Pancreas (tissue), 10 donors: ENCODE results near the gene DRG2. TPM values are rescaled to one million over a fixed set of nuclear protein-coding genes. Genes with fewer than 3 reads are reported as not detected.

Experiments used
- ATAC-seq, 4 donors: fragments of 200-7000 bp; cut with Tn5 transposase; one replicate each; pipeline versions ENCODE4 v1.8.0 to v1.9.1; 2020; ENCODE audit warnings: mild to moderate bottlenecking in 4 of 4, moderate library complexity in 4 of 4
- DNase-seq, 6 donors: peaks; one replicate each; pipeline ENCODE4 v3.0.0-alpha.2; 2020
- FAIRE-seq: peaks from 2 replicates; lab custom pipeline; 2012; peaks lifted over from hg19 to GRCh38; lab: Jason Lieb, UNC
- H3K27ac ChIP-seq, 4 donors: fragments of 200-600 bp; sonication (generic); 1 replicate in 3 of 4; 2 replicates in 1 of 4; pipeline versions ENCODE4 v1.5.0 to v1.8.0; 2020
- H3K27me3 ChIP-seq, 4 donors: fragments of 200-600 bp; one replicate each; pipeline ENCODE4 v1.8.0; 2021
- H3K36me3 ChIP-seq, 3 donors: fragments of 200-600 bp; sonication (generic) in 1 of 3; one replicate each; pipeline versions ENCODE4 v1.5.0 to v1.8.0; 2020 to 2021
- H3K4me1 ChIP-seq, 3 donors: fragments of 200-600 bp; one replicate each; pipeline ENCODE4 v1.8.0; 2021
- H3K4me3 ChIP-seq, 4 donors: fragments of 200-600 bp; sonication (generic) in 2 of 4; one replicate each; pipeline versions ENCODE4 v1.5.0 to v1.8.0; 2020 to 2021
- H3K9me3 ChIP-seq, 4 donors: fragments of 200-600 bp; one replicate each; pipeline ENCODE4 v1.8.0; 2021
- WGBS, 2 donors: extraction: QIAGEN DNeasy Blood & Tissue Kit; methylation state at CpG; one replicate each; pipeline ENCODE4 v1.1.7; 2013; 5-methylcytosine and 5-hydroxymethylcytosine counted together
- intact Hi-C, 3 donors: fragments of 100-400 bp; cut with DNase I; formaldehyde crosslinking; loops; one replicate each; pipeline versions ENCODE4 v1.11.1 to v1.14.2; 2022
- polyA plus RNA-seq, 2 donors: library from polyadenylated mRNA; stranded (reverse); fragments of 200-250 nt; gene quantifications; one replicate each; pipeline ENCODE4 v1.2.3, GENCODE V29; 2013
- total RNA-seq, 6 donors: library from RNA; stranded (reverse); fragmentation: NEBNext Ultra II Directional in 4 of 6; extraction: Animal tissue kit (Norgen Biotek cat#: 25700) in 4 of 6; gene quantifications; one replicate each; pipeline versions ENCODE4 v1.2.1 to v1.2.4, GENCODE V29; 2021 to 2023
- TF ChIP-seq, protein P1 (sequence below), 4 donors: fragments of 200-600 bp; sonication (generic) in 3 of 4; IDR thresholded peaks; one replicate each; pipeline versions ENCODE4 v1.5.0 to v1.8.0; 2021; ENCODE audit warnings: antibody characterized with exemption in 4 of 4
- donor health status: healthy with polysubstance abuse.
- donor health status: DM: no; HTN: no; CAD: no; lungs with moderate emphysema.
- donor health status: DM: no; HTN: no; CAD: no.
- donor health status: control.
- donor health status: control.
- donor health status: Bipolar disorder and iron deficiency.
- donor health status: DM: yes; HTN: yes; CAD: no.
- donor health status: DM: no; HTN: no; CAD: no.
- donor health status: DM: no; HTN: no; CAD: no.
- donor health status: DM: yes; HTN: yes; CAD: no.

The DRG2 gene
- total and polyA plus RNA-seq, 8 donors, result 13.4 to 46.9 (median 17.9) TPM

DNA sequence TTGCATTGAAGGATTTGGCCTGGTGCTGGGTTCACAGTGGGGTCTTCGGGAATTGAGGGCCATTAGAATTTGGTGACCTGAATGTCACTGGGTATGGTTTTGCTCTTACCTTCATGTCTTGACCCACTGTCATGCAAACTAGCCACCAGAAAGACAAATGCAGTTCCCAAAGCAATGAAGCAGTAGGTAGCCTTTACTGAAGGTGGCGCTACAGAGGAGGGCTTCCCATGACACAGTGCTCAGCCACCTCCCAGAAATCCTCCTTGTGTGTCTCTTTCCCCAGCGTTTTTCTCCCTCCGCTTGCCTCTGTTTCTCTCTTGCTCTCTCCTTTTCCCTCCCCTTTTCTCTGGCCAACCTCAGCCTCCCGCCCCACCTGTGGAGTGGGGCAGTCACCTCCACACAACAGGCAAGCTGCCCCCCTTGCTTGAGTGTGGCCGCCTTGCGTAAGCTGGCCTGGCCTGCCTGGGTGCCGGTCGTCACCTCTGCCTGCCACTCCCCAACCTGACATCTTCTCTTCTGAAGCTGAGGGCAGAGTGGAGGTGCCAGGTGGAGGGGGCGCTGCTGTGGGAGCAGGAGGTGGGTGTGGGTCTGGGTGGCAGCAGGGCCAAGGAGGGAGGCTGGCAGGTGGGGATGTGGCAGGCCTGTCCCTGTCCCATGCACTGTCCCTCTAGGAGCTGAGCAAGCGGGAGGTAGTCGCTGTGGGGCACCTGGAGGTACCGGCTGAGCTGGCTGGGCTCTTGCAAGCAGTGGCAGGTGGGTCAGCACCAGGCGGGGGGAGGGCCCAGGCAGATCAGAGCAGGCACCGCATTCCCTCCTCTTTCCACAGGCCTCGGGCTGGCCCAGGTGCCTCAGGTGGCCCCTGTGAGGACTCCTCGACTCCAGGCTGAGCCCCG is 55.5 kb downstream of the DRG2 start:
- TF ChIP-seq, protein P1, sequence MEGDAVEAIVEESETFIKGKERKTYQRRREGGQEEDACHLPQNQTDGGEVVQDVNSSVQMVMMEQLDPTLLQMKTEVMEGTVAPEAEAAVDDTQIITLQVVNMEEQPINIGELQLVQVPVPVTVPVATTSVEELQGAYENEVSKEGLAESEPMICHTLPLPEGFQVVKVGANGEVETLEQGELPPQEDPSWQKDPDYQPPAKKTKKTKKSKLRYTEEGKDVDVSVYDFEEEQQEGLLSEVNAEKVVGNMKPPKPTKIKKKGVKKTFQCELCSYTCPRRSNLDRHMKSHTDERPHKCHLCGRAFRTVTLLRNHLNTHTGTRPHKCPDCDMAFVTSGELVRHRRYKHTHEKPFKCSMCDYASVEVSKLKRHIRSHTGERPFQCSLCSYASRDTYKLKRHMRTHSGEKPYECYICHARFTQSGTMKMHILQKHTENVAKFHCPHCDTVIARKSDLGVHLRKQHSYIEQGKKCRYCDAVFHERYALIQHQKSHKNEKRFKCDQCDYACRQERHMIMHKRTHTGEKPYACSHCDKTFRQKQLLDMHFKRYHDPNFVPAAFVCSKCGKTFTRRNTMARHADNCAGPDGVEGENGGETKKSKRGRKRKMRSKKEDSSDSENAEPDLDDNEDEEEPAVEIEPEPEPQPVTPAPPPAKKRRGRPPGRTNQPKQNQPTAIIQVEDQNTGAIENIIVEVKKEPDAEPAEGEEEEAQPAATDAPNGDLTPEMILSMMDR (IDR thresholded peaks at IDR 0.05), result no peak
- intact Hi-C loops, result no loop called here
- no peak overlapping the region for H3K4me3 ChIP-seq
- H3K9me3 ChIP-seq, result no peaks in the 10 kb centered on the region
- ATAC-seq (no peak), DNase-seq (no peak), FAIRE-seq (no peak)
- H3K27me3 ChIP-seq, result no peaks in the 10 kb centered on the region
- WGBS, 2 donors, result 58 to 69% methylated on average over 18 of the region's 18 CpGs
- no peaks in the 10 kb centered on the region for H3K4me1 ChIP-seq
- H3K27ac ChIP-seq, result no peak overlapping the region
- H3K36me3 ChIP-seq, result no peaks in the 10 kb centered on the region

DNA sequence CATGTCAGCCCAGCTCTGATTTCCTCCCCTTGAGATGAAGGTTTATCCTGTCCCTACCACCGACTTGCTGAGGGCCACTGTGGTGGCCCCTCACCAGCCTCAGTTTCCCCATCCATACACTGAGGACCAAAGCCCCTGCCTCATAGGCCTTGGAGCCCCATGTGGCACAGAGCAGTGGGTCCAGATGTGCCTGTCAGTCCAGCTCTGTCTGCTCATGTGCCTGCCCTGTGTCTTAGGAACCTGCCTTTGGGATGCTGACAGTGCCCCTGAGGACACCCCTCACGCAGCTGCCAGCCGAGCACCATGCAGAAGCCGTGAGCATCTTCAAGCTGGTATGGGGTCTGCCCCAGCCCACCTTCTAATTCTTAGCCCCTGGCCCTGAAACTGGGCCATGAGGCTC is 56.5 kb downstream of the DRG2 start:
- Histone ChIP-seq H3K27me3 (no peaks in the 10 kb centered on the region), H3K36me3 (no peaks in the 10 kb centered on the region), H3K27ac (no peak overlapping the region), H3K4me1 (no peaks in the 10 kb centered on the region), H3K4me3 (no peak overlapping the region), H3K9me3 (no peaks in the 10 kb centered on the region)
- FAIRE-seq, result no peak
- intact Hi-C loops, result no loop called here
- TF ChIP-seq, protein P1 (IDR thresholded peaks at IDR 0.05), result no peak
- DNase-seq, result no peak
- ATAC-seq, result no peak
- 75 to 78% methylated on average over 4 of the region's 4 CpGs for WGBS, 2 donors

DNA sequence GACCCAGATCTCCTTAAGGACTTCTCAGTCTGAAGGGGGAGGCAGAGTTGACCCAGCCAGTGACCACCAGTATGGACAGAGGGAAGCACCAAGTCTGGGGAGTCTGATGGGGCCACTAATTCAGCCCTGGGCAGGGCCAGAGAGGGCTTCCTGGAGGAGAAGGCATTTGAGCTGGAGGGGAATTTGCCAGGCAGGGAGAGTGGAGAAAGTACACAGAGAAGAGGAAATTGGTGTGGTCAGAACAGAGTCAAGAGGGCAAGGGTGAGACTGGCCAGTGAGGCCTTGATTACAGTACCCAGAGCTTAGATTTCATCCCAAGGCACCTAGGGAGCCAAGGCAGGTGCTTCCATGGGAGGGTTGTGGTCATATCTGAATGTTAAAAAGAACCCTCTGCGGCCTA is 57.1 kb downstream of the DRG2 start:
- TF ChIP-seq, protein P1 (IDR thresholded peaks at IDR 0.05), result no peak
- no peaks in the 10 kb centered on the region for H3K9me3 ChIP-seq
- ATAC-seq (no peak), FAIRE-seq (no peak), DNase-seq (no peak)
- 90 to 98% methylated on average over 1 of the region's 1 CpG for WGBS, 2 donors
- intact Hi-C loops, result no loop called here
- H3K4me1 ChIP-seq, result no peaks in the 10 kb centered on the region
- H3K36me3 ChIP-seq, result no peaks in the 10 kb centered on the region
- H3K27ac ChIP-seq, result no peak overlapping the region
- no peaks in the 10 kb centered on the region for H3K27me3 ChIP-seq
- no peak overlapping the region for H3K4me3 ChIP-seq

DNA sequence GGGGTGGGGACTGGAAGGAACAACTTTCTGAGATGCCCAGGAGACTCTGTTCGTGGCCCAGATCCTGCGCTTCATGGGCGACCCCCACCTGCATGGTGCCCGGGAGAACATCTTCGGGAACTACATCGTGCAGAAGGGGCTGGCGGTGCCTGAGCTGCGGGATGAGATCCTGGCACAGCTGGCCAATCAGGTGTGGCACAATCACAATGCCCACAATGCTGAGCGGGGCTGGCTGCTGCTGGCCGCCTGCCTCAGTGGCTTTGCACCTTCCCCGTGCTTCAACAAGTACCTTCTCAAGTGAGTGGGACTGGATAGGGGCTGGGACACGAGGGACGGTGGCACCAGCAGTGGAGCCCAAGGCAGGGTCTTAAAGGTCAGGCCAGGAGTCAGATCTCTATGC is 58.1 kb downstream of the DRG2 start:
- TF ChIP-seq, protein P1 (IDR thresholded peaks at IDR 0.05), result no peak
- no peak for DNase-seq
- H3K27me3 ChIP-seq, result no peaks in the 10 kb centered on the region
- no peak for FAIRE-seq
- intact Hi-C loops, result no loop called here
- no peaks in the 10 kb centered on the region for H3K36me3 ChIP-seq
- H3K27ac ChIP-seq, result no peak overlapping the region
- ATAC-seq, result no peak
- H3K9me3 ChIP-seq, result no peaks in the 10 kb centered on the region
- no peak overlapping the region for H3K4me3 ChIP-seq
- no peaks in the 10 kb centered on the region for H3K4me1 ChIP-seq
- 74 to 75% methylated on average over 13 of the region's 13 CpGs for WGBS, 2 donors

DNA sequence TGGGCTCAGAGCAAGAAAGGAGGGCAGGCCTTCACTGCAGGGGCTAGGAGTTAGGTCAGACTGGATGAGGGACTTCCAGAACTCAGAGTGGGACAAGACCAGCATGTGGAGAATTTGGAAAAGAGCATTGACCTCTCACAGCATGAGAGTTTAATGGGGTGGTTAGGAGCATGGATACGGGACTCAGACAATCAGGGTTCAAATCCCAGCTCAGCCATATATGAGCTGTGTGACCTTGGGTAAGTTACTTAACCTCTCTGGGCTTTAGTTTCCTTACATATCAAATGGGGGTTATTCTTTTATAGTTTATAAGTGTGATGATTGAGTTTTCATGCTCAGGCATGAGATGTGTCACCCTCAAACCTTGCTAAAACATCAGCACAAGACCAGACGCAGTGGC is 58.5 kb downstream of the DRG2 start:
- DNase-seq, result no peak

More for the DNA sequence above, 58.5 kb downstream of the DRG2 start:
- ATAC-seq (no peak), FAIRE-seq (no peak)
- TF ChIP-seq, protein P1 (IDR thresholded peaks at IDR 0.05), result no peak
- no peak overlapping the region for H3K4me3 ChIP-seq
- no peaks in the 10 kb centered on the region for H3K27me3 ChIP-seq
- no peaks in the 10 kb centered on the region for H3K9me3 ChIP-seq
- intact Hi-C loops, result no loop called here
- no peaks in the 10 kb centered on the region for H3K36me3 ChIP-seq
- H3K4me1 ChIP-seq, result no peaks in the 10 kb centered on the region
- WGBS, 2 donors, result 86% methylated on average over 2 of the region's 2 CpGs
- H3K27ac ChIP-seq, result no peak overlapping the region
